Head of caudate nucleus (tissue), 42 donors: ENCODE results near the gene MINDY4B.

Source experiments
- DNase-seq, 42 donors: peaks; one replicate each; pipeline versions ENCODE4 v3.0.0 to v3.0.0-alpha.2; 2020 to 2021; ENCODE audit warnings: mixed read lengths in 7 of 42
- intact Hi-C: fragments of 100-400 bp; cut with DNase I; formaldehyde crosslinking; loops from one replicate; pipeline ENCODE4 v1.15.0; 2022

The MINDY4B gene

DNA sequence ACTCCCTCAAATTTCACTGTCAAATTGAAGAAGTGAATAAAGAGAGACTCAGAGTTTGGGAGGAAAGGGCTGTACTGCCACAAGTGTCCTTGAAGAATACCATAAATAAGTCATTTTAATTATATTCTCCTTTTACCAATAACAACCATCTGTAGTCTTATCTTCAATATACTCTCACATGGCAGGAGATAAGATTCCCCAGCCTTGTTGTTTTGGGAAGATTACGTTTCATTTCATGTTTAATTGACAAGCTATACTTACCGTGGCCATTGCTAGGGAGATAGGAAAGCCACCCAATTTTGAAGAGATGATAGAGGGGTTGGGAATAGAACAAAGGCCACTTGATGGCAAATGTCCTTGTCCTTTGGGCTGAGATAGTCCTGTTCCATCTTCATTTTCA, 2.3 kb downstream of the MINDY4B start:
- intact Hi-C loops, result no loop called here
- no peak for DNase-seq

DNA sequence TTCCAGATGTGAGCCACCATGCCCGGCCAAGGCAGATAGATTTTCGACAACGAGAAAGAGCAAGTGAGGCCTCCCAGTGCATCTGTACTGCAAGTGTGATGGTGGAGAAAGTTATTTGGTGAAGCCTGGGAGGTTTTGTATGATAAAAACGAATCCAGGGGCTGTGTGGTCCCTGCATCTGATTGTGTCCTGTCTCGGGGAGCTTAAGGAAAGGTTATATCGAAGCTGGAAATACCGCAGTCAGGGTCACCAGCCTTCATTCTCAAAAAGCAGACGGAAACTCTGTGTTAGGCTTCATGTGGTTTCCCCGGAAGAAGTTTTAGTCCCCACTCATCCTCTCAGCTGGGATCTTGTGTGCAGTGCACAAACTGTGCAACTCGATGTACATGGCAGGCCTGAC, 3.4 kb downstream of the MINDY4B start:
- DNase-seq, result no peak
- intact Hi-C loops, result no loop called here

DNA sequence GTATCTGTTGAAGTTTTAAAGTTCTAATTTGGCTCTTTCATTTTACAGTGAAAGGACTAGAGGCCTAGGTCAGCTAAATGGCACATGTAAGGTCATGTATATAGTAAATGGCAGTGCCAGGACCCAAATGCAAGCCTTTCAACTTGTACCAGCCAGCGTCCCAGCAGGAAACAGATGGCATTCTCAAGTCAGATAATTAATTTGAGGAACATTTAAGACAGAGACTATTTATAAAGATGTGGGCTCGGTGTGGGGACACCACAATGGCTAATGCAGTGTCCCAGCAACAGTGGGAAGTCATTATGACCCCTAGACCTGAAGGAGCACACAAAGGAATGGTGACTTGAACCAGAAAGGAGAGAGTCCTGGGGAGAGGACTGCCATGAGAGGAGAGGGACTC, 6.1 kb downstream of the MINDY4B start:
- DNase-seq, result no peak
- intact Hi-C loops, result no loop called here

DNA sequence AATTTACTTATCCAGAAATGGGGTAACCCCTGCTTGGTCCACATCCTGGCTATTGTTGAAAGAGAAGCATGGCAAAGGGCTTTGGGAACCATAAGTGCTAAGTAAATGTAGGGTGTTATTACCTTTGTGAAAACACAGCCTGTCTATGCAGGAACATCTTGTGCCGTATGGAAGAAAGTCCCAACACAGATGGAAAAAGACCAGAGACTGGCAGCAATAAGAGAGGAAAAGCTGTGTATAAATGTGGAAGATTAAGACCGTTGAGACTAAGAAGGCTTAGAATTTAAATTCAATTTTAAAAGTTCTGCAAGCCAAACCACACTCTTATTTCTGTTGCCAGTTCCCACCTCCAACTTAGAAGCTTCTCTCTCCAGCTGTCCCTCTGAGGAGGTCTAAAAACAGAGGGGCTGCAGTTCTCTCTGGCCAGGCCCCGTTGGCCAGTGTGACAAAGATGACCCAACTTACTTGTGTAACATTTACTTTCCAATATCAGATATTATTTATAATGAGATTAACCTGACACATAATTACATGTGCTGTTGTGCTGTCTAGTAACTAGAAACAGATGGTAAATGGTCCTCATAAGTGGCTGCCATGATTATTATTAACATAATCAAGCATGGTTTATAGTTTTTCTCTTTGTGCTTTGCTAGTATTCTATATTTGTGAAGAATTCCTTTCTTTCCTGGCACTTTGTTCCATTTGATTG, 7.0 kb downstream of the MINDY4B start:
- intact Hi-C loops, result no loop called here

DNA sequence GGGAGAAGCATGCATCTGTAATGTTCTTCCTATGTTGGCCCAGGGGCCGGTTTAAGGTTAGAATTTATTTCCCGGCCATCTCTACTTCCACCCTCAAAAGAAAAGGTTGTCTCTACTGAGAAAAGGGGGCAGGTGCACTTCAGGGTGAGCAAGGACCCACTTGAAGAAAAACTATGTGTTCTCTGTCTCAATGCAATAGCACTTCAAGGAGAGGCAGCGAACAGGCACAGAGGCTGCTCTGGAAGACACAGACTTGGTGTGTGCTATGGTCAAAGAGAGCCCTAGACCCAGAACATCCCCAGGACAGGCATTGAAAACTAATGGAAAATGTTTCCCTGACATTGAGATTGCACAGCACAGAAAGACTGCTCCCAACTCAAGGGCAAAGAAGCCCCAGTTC, 7.6 kb downstream of the MINDY4B start:
- intact Hi-C loops, result no loop called here
- DNase-seq, result no peak

More for the DNA sequence above, 7.0 kb downstream of the MINDY4B start:
- no peak for DNase-seq

DNA sequence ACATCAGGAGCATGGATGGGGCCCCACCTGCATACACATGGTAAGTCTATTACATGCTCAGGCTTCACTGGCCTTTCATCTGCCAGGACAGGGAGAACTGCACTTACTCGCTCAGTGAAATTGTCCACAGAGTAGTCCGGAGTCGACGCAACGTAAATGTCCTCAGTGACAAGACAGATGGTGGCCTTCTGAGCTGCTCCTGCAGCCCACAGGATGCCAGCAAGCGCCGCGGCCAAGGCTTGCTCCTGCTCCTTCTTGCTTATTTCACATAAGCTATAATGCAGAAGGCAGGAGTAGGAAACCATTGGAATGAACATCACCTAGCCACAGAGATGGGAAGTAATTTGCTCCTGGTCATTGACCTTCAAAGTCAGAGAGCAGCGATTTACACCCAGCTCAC, 14.4 kb downstream of the MINDY4B start:
- DNase-seq, result no peak
- intact Hi-C loops, result no loop called here

DNA sequence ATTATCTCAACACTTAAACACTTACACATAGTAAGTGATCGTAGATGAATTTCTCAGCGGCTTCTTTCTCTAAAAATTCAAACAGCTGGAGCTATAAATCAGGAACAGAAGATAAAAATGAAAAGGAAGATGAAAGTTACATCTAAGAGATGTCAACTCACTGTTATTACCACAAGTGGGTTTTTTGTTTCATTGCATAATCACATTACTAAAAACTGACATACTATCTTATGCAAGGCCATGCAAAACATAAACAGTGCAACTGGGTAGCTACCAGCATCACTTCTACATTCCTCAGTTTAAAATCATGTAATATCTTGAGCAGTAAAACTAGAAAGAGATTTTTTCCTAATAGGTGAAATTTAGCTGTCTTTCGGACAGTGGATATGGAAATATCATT, 14.9 kb downstream of the MINDY4B start:
- DNase-seq, result no peak
- intact Hi-C loops, result no loop called here

DNA sequence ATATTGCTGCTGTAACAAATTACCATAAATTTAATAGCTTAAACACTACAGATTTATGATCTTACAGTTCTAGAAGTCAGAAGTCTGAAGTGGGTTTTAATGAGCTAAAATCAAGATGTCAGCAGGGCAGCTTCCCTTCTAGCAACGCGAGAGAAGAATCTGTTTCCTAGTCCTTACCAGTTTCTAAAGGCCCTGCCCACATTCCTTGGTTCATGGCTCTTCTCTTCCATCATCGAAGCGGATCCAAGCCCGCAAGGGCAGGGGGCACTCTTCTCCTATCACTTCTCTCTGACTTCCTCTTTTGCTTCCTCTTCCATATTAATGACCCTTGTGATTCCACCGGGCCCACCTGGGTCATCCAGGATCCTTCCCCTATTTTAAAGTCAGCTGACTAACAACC, 16.1 kb downstream of the MINDY4B start:
- intact Hi-C loops, result no loop called here
- DNase-seq, result no peak

DNA sequence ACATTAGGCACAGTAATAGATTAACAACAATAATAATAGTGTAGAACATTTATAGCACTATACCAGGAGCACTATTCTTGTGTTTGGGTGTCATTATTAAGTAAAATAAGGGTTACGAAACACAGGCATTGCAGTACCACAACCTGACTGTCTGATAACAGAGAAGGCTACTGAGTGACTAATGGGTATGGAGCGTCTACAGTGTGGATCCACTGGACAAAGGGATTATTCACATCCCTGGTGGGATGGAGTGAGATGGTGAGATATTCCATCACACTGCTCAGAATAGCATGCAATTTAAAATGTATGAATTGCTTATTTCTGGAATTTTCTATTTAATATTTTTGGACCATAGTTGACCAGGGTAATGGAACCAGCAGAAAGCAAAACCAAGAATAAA, 18.2 kb downstream of the MINDY4B start:
- intact Hi-C loops, result no loop called here
- DNase-seq, result no peak

DNA sequence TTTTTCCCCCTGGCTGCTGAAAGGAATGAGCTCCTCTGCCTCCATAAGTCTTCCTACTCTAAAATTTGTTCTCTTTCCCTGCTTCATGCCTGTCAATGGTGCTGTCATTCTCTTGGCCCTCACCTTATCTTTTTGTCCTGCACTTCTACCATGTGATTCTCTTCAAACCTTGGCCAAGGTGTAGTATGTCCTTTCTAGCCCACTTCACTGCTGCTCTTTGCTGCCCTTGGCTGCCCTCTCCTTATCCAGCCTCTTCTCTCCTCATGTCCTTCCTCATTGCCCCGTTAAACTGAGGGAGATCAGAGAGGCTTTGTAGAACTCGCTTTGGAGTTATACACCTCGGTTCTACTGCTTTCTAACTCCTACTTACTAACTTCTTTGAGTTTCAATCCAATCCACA, 19.7 kb downstream of the MINDY4B start:
- DNase-seq, result no peak
- intact Hi-C loops, result no loop called here

DNA sequence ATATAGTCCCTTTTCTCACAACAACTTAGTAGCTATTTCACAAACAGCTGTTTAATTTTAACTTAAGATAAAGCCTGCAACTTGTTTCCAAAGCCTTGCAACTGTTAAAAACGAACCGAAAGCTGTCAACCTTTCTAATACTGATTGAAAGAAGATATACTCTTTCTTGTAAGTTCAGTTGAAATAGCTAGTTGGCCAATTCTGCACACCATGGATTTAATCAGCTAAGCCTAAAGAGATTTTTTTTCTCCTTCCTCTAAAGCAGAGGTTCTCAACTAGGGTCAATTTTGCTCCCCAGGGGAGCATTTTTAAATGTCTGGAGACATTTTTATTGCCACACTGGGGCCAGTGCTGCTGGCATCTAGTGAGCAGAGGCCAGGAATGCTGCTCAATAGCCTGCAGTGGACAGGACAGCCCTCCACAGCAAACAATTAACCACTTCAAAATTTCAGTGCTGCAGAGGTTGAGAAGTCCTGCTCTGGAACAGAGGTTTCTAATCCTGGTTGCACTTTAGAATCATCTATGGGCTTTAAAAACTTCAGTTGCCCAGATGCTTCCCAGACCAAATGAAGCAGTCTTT, 26.2 kb downstream of the MINDY4B start:
- no peak for DNase-seq
- intact Hi-C loops, result no loop called here

DNA sequence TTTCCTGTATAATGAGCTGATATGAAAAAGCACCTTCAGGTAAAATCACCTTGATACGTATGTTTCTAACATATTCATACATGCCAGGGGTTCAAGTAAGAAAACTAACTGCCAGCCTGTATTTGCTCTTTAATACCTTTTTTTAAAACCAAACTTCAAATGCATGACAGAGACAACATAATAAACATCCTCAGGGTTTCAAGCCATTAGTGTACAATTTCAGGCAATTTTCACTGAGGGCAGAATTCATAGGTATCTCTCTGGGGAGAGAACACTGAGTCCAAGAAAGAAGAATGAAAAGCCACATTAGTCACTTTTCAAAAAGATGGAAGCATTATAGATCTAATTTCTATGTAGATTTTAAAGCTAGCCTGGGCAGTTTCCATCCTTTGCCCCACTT, 26.9 kb downstream of the MINDY4B start:
- intact Hi-C loops, result no loop called here

DNA sequence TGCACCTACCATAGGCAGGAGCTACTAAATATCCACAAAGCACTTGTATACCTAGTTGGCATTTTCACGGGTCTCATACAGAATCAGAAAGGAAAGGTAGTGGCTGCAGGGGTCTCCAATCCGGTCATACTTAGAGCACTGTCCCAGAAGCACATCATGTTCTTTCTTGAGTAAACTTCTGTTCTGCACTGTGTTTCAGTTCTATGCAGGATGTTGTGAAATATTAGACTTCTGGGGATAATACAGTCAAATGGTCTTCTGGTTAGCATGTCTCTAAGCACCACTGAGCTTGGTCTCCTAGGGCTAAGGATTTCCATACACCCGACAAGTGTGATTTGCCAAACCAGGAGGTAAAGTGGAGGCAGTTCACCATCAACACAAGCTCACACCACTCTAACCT, 27.9 kb downstream of the MINDY4B start:
- intact Hi-C loops, result no loop called here
- no peak for DNase-seq

More for the DNA sequence above, 26.9 kb downstream of the MINDY4B start:
- no peak for DNase-seq

DNA sequence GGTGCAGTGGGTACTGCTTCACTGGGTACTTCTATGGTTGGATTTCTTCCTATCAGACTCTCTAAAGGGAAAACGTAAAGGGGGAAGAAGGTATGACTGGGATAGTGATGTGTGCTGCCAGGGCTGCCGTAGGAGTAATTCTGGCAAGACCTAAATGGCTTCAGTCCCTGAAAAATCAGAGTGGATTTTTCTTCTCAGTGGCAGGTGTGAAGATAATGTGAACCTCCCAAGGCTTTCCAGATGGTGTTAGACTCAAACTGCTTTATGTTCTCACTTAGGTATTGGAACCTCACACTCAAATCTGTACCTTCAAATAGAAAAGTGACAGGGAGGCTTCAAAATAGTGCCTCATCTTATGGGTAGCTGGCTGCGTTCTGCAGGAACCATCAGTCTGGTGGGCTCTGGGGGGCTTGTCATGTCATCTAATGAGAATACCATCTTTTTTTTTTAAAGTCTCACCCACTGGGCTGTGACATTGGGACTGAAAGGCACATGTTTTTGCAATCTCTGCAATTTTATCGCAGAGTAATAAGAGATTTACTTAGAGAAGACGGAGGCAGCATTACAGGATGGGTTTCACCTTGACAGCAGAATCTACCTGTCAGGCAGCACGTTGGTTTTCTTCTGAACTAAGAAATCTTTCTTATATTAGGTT, 28.5 kb downstream of the MINDY4B start:
- intact Hi-C loops, result no loop called here

DNA sequence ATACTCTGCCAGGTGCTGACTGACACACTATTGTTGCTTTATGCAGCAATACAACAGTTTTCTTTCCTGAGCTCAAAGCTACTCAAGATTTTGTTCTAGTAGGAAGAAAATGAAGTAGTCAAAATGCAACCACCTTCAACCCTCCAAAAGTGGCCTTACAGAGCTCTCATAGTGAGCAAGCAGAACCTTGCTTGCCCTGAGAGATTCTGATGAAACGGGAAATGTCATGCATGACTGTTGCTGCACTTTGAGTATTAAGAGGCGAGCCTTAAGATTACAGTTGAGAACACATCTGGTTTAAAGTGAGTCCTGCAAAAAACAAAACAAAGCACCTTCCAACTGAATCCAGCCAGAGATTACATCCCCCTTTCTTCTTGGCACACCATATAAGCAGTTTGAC, 29.7 kb downstream of the MINDY4B start:
- intact Hi-C loops, result no loop called here

More for the DNA sequence above, 28.5 kb downstream of the MINDY4B start:
- DNase-seq, result peak in 2 of 42 donors; percentile 21 to 46

DNA sequence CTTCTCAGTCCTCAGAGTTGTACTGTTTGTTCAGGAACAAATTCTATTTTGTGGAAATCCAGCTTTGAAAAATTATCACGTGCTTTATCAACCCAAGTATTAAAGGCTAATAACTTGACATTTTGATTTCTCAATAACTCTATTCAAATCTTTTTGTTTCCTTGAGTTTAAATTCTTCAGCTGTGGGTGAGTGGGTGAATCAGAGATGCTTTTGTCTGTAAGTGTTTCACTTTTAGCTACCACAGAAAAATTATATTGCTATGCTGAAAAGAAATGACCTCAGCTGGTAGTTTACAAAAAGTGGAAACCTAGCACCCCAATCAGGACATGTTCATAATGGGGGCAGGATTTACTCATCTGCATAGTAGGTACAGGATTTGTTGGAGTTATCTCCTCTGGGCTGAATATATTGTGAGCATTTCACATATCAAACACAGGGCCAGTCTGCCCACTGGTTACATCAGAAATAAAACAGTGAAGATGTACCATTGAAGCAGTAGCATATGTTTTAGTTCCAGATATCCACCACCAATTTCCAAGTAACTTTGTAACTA, 30.5 kb downstream of the MINDY4B start:
- intact Hi-C loops, result no loop called here
- no peak for DNase-seq

More for the DNA sequence above, 29.7 kb downstream of the MINDY4B start:
- DNase-seq, result no peak

DNA sequence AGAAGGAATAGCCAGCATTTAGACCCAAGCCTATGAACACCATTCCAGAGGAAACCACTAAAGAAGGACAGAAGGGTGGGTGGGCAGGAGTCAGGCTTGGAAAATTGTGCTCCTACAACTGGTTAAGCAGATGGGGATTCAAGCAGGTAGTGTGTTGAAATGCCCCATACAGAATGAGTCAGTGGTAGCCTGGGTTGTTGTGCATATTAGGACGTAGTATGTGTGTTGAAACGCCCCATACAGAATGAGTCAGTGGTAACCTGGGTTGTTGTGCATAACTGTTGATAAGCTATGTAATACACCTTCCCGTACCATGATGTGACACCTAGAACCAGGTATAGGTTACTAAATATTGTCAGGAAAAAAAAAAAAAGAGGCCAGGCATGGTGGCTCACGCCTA, 34.0 kb downstream of the MINDY4B start:
- intact Hi-C loops, result no loop called here
- DNase-seq, result no peak

DNA sequence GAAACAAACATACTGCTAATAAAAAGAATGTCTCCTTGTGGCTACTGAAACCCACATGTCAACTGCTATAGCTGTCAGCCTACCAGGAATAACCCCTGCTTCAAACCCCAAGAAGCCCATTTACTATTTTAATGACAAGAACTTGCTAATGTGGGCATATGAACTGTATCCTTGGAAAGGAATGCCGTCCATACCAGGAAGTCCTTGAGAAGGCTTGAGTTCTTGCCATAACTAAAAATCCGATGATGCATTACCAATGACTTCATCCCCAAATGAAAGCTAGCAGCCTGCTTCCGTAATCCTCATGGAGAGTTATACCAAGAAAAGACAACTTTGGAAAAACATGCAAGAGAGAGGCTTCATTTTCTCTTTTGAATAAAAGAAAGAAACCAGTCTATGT, 34.8 kb downstream of the MINDY4B start:
- DNase-seq, result no peak
- intact Hi-C loops, result no loop called here

DNA sequence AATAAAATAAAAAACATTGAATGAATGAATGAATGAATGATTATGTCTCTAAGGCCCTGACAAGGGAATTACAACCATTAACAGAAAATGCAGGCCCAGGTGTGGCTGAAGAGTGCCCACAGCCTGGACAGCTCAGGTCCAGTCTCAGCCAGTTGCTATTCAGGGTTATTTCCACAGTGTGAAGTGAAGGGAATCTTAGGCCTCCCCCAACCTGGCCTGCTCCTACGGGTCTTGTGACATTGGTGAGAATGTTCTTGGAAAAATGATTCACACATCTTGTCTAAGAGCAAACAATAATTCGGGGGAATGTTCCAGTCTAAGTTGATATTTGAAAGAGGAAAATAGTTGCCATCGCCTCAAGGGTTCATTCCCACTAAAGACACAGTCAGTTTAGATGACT, 37.0 kb downstream of the MINDY4B start:
- DNase-seq, result no peak
- intact Hi-C loops, result loop anchor here (10.0 kb wide), 1 partner anchor 83 kb away; no protein-coding TSS in a partner anchor

DNA sequence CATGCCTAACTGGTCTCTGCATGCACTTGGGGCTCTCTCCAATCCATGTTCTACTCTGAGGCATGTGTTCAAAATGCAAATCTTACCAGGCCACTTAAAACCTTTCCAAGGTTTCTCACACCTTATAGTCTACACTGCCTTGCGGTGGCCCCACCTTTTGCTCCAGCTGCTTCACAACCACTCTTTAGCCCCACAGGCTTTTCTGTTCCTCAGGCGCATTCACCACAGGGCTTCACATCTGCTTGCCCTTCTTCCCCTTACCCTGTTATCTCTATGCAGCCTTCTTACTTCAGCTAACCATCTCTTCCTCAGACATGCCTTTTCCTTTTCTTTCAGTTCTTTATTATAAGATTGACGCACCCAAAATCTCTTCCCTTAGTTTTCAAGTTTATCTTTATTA, 37.8 kb downstream of the MINDY4B start:
- intact Hi-C loops, result loop anchor here (10.0 kb wide), 1 partner anchor 83 kb away; no protein-coding TSS in a partner anchor
- DNase-seq, result no peak
